Activated naive CD4-positive, alpha-beta T cell (primary cell): ENCODE measurements around the gene CTNND2.

Experiments used
- DNase-seq, 4 experiments: peaks; one replicate each; lab custom pipeline; 2025; lab: John Stamatoyannopoulos, UW

CTNND2 gene

GRCh38 chr5:11904265-11904906 lies at the start of gene CTNND2:
Gene CTNND2 (minus strand): TSS chr5:11904446. CDS start chr5:11903853, 593 bp downstream.
- no peak for DNase-seq

GRCh38 chr5:11946317-11946716 lies 42.1 kb upstream of the CTNND2 start:
- DNase-seq = no peak

GRCh38 chr5:11941566-11941965 lies 37.3 kb upstream of the CTNND2 start:
- no peak for DNase-seq

GRCh38 chr5:11931638-11932037 lies 27.4 kb upstream of the CTNND2 start:
- no peak for DNase-seq

GRCh38 chr5:11928909-11929308 lies 24.7 kb upstream of the CTNND2 start:
- no peak for DNase-seq

- no peak for DNase-seq
These were observed 21.5 kb upstream of the CTNND2 start for GRCh38 chr5:11925701-11926100.

- no peak for DNase-seq
These were observed 18.1 kb upstream of the CTNND2 start for GRCh38 chr5:11922394-11922793.

- DNase-seq = no peak
These were observed 14.3 kb upstream of the CTNND2 start for GRCh38 chr5:11918463-11919045.

GRCh38 chr5:11909471-11909870 lies 5.2 kb upstream of the CTNND2 start:
- no peak for DNase-seq

GRCh38 chr5:11906497-11906896 lies 2.3 kb upstream of the CTNND2 start:
- DNase-seq = no peak

GRCh38 chr5:11905206-11905605 lies 960 bp upstream of the CTNND2 start:
- DNase-seq = no peak

- no peak for DNase-seq
These were observed 507 bp downstream of the CTNND2 start for GRCh38 chr5:11903614-11904264.

GRCh38 chr5:11903121-11903613 lies 1.1 kb downstream of the CTNND2 start:
- no peak for DNase-seq

- no peak for DNase-seq
These were observed 2.0 kb downstream of the CTNND2 start for GRCh38 chr5:11902201-11902619.

GRCh38 chr5:11898787-11899186 lies 5.5 kb downstream of the CTNND2 start:
- DNase-seq = no peak

GRCh38 chr5:11897781-11898180 lies 6.5 kb downstream of the CTNND2 start:
- DNase-seq = no peak

GRCh38 chr5:11894992-11895391 lies 9.3 kb downstream of the CTNND2 start:
- DNase-seq = no peak

- DNase-seq = no peak
These were observed 11.4 kb downstream of the CTNND2 start for GRCh38 chr5:11892832-11893231.

- no peak for DNase-seq
These were observed 13.5 kb downstream of the CTNND2 start for GRCh38 chr5:11890777-11891176.

GRCh38 chr5:11888221-11888620 lies 16.0 kb downstream of the CTNND2 start:
- DNase-seq = no peak

GRCh38 chr5:11878814-11879213 lies 25.4 kb downstream of the CTNND2 start:
- no peak for DNase-seq

GRCh38 chr5:11873587-11873986 lies 30.7 kb downstream of the CTNND2 start:
- DNase-seq = no peak

GRCh38 chr5:11869203-11869602 lies 35.0 kb downstream of the CTNND2 start:
- DNase-seq = no peak
